Heart right ventricle (tissue), 16 donors: ENCODE measurements around the gene CCL2. TPM values are rescaled to one million over a fixed set of nuclear protein-coding genes. Genes with fewer than 3 reads are reported as not detected.
A peak's percentile ranks its signal among the peaks of the same experiment; 100 is the strongest.

Experiments used
- ATAC-seq, 8 donors: fragments of 200-7000 bp; cut with Tn5 transposase; one replicate each; pipeline ENCODE4 v1.9.1; 2020; ENCODE audit warnings: mild to moderate bottlenecking in 8 of 8, moderate library complexity in 8 of 8, moderate number of reproducible peaks in 1 of 8
- DNase-seq, 2 donors: peaks; one replicate each; pipeline ENCODE4 v3.0.0-alpha.2; 2020
- H3K27ac ChIP-seq, 10 donors: fragments of 200-600 bp; sonication (generic) in 2 of 10; one replicate each; pipeline versions ENCODE4 v1.5.0 to v1.8.0; 2020 to 2022; ENCODE audit warnings: mild to moderate bottlenecking in 3 of 10
- H3K27me3 ChIP-seq, 7 donors: fragments of 200-600 bp; one replicate each; pipeline ENCODE4 v1.8.0; 2021 to 2022; ENCODE audit warnings: mild to moderate bottlenecking in 2 of 7
- H3K36me3 ChIP-seq, 9 donors: fragments of 200-600 bp; sonication (generic) in 1 of 9; one replicate each; pipeline versions ENCODE4 v1.5.0 to v1.8.0; 2020 to 2022; ENCODE audit warnings: mild to moderate bottlenecking in 2 of 9
- H3K4me1 ChIP-seq, 9 donors: fragments of 200-600 bp; sonication (generic) in 1 of 9; one replicate each; pipeline versions ENCODE4 v1.5.0 to v1.8.0; 2020 to 2022; ENCODE audit warnings: mild to moderate bottlenecking in 4 of 9
- H3K4me3 ChIP-seq, 10 donors: fragments of 200-600 bp; sonication (generic) in 2 of 10; one replicate each; pipeline versions ENCODE4 v1.5.0 to v1.8.0; 2020 to 2022; ENCODE audit warnings: mild to moderate bottlenecking in 7 of 10, moderate library complexity in 2 of 10
- H3K9me3 ChIP-seq, 11 donors: fragments of 200-600 bp in 10 of 11; sonication (generic) in 2 of 11; one replicate each; pipeline versions ENCODE4 v1.5.0 to v1.8.0; 2013 to 2022; ENCODE audit warnings: mild to moderate bottlenecking in 2 of 11, control low read depth in 1 of 11, moderate library complexity in 1 of 11
- CTCF ChIP-seq, 9 donors: fragments of 200-600 bp; sonication (generic) in 2 of 9; IDR thresholded peaks; one replicate each; pipeline versions ENCODE4 v1.5.0 to v1.8.0; 2021 to 2022; ENCODE audit warnings: antibody characterized with exemption in 9 of 9, mild to moderate bottlenecking in 5 of 9, moderate library complexity in 1 of 9
- WGBS, 2 donors: extraction: QIAGEN DNeasy Blood & Tissue Kit; methylation state at CpG; one replicate each; pipeline ENCODE4 v1.1.7; 2013; ENCODE audit warnings: inconsistent platforms in 1 of 2; 5-methylcytosine and 5-hydroxymethylcytosine counted together
- intact Hi-C, 10 donors: fragments of 100-400 bp; cut with DNase I; formaldehyde crosslinking; loops; one replicate each; pipeline versions ENCODE4 v1.11.1 to v1.14.2; 2022
- polyA plus RNA-seq, 2 donors: library from polyadenylated mRNA; stranded (reverse); fragments of 200-250 nt; gene quantifications; one replicate each; pipeline ENCODE4 v1.2.3, GENCODE V29; 2013
- total RNA-seq, 10 donors: library from RNA; stranded (reverse); fragmentation: NEBNext Ultra II Directional in 3 of 10; extraction: Animal tissue kit (Norgen Biotek cat#: 25700) in 3 of 10; gene quantifications; one replicate each; pipeline versions ENCODE4 v1.2.1 to v1.2.4, GENCODE V29; 2021 to 2023
- donor health status: Arrhythmogenic right ventricular cardiomyopathy.
- donor health status: ischemic (EF 13 %, LVEDD 7.1; RV severe dilation, severe dysfunction).
- donor health status: healthy with polysubstance abuse.
- donor health status: DM: no; HTN: yes; CAD: no.
- donor health status: DM: no; HTN: no; CAD: no.
- donor health status: ischemic (EF 25% LVEDD 6.9; RV normal size, moderate dysfunction).
- donor health status: ischemic (EF 25% LVEDD 5.7; RV mildly dilated, moderate dysfunction).
- donor health status: healthy.
- donor health status: DM: yes; HTN: yes; CAD: no.
- donor health status: Ischemic cardiomyopathy.
- donor health status: ischemic (EF 35%, LVEDD 5.7; RV mildly dilated, moderate dysfunction).
- donor health status: nonischemic (EF 11% LVEDD 7.7; RV severe dilation, severe dysfunction).
- donor health status: DM: yes; HTN: yes; CAD: no.
- donor health status: PGD.
- donor health status: ischemic (EF 29% LVEDD 5.4; RV normal size, mild dysfunction).
- donor health status: nonischemic (EF 23%, LVEDD 6.1; RV moderate dilation, normal function).

CCL2 gene
- total and polyA plus RNA-seq, 12 donors = 2.9 to 264 (median 42.0) TPM

GRCh38 chr17:34299956-34300577 is 45.0 kb downstream of the CCL2 start:
- no peaks in the 10 kb centered on the region for H3K9me3 ChIP-seq
- no peak for TF ChIP-seq CTCF (IDR thresholded peaks at IDR 0.05)
- H3K36me3 ChIP-seq = no peaks in the 10 kb centered on the region
- no peaks in the 10 kb centered on the region for H3K27me3 ChIP-seq
- peak overlapping the region in 9 of 10 donors; percentile 11 to 78 (median 46) for H3K27ac ChIP-seq
- peaks cover 6 to 38% (median 26%) of the 10 kb centered on the region in 9 donors for H3K4me1 ChIP-seq
- H3K4me3 ChIP-seq = no peak overlapping the region
- intact Hi-C loops = loop anchor here in 4 of 10 donors (5.0 kb wide), 2 partner anchors 43 to 48 kb away; partner anchors contain the start of gene CCL2 (in 1 of the 4)
- WGBS, 2 donors = 55 to 75% methylated on average over 3 of the region's 3 CpGs
- peak in 2 of 8 donors; percentile 35 to 44 for ATAC-seq
- no peak for DNase-seq

- intact Hi-C loops = loop anchor here in 4 of 10 donors (5.0 kb wide), 2 partner anchors 44 to 49 kb away; partner anchors contain the start of gene CCL2 (in 1 of the 4)
- no peak for TF ChIP-seq CTCF (IDR thresholded peaks at IDR 0.05)
- Histone ChIP-seq H3K27ac (peak overlapping the region in 9 of 10 donors; percentile 30 to 78 (median 49)), H3K4me1 (peaks cover 6 to 41% (median 26%) of the 10 kb centered on the region in 9 donors), H3K27me3 (no peaks in the 10 kb centered on the region), H3K9me3 (no peaks in the 10 kb centered on the region), H3K4me3 (no peak overlapping the region), H3K36me3 (no peaks in the 10 kb centered on the region)
- DNase-seq = no peak
- ATAC-seq = peak in 7 of 8 donors; percentile 39 to 82 (median 51)
- WGBS, 2 donors = 46 to 59% methylated on average over 3 of the region's 3 CpGs
These were observed 45.7 kb downstream of the CCL2 start for GRCh38 chr17:34300652-34301370.

- TF ChIP-seq CTCF (IDR thresholded peaks at IDR 0.05) = no peak
- WGBS, 2 donors = 74 to 98% methylated on average over 2 of the region's 2 CpGs
- Histone ChIP-seq H3K9me3 (no peaks in the 10 kb centered on the region), H3K4me3 (no peak overlapping the region), H3K36me3 (no peaks in the 10 kb centered on the region), H3K4me1 (peaks cover 6 to 52% (median 37%) of the 10 kb centered on the region in 9 donors), H3K27ac (peak overlapping the region in 1 of 10 donors; percentile 46), H3K27me3 (no peaks in the 10 kb centered on the region)
- intact Hi-C loops = loop anchor here in 4 of 10 donors (5.0 kb wide), 2 partner anchors 45 to 50 kb away; partner anchors contain the start of gene CCL2 (in 1 of the 4)
- ATAC-seq (no peak), DNase-seq (no peak)
These were observed 46.9 kb downstream of the CCL2 start for GRCh38 chr17:34301986-34302385.

GRCh38 chr17:34302636-34303035 is 47.6 kb downstream of the CCL2 start:
- TF ChIP-seq CTCF (IDR thresholded peaks at IDR 0.05) = no peak
- Histone ChIP-seq H3K9me3 (no peaks in the 10 kb centered on the region), H3K4me3 (no peak overlapping the region), H3K4me1 (peaks cover 6 to 59% (median 44%) of the 10 kb centered on the region in 9 donors), H3K27me3 (no peaks in the 10 kb centered on the region), H3K36me3 (no peaks in the 10 kb centered on the region), H3K27ac (no peak overlapping the region)
- 79 to 92% methylated on average over 1 of the region's 1 CpG for WGBS, 2 donors
- DNase-seq (no peak), ATAC-seq (no peak)
- intact Hi-C loops = loop anchor here in 4 of 10 donors (5.0 kb wide), 2 partner anchors 45 to 50 kb away; partner anchors contain the start of gene CCL2 (in 1 of the 4)
